H1 (cell line): ENCODE results near the gene PPP1R18. TPM values are rescaled to one million over a fixed set of nuclear protein-coding genes. Genes with fewer than 3 reads are reported as not detected.

Source experiments
- CTCF ChIA-PET: fragments of 300-600 bp; sonication (Branson Sonifier 250); formaldehyde crosslinking; loops from one replicate; lab custom pipeline; 2021; ENCODE audit not compliant: partially characterized antibody; lab: Charles Lee
- POLR2A ChIA-PET: fragments of 300-600 bp; sonication (Branson Sonifier 250); formaldehyde crosslinking; loops from one replicate; lab custom pipeline; 2021; ENCODE audit warnings: inconsistent platforms; ENCODE audit not compliant: partially characterized antibody; lab: Charles Lee
- DNase-seq, 2 experiments: peaks; one replicate each; pipeline versions ENCODE4 v3.0.0 to v3.0.0-alpha.2; 2010 to 2022; ENCODE audit warnings: low spot score in 2 of 2, low read depth in 1 of 2, mixed read lengths in 1 of 2
- FAIRE-seq: peaks from 2 replicates; lab custom pipeline; 2011; peaks lifted over from hg19 to GRCh38; lab: Jason Lieb, UNC
- H2AFZ ChIP-seq: 2 replicates; pipeline ENCODE4 v1.8.1; 2012; ENCODE audit warnings: low read length, inconsistent platforms
- H2AK5ac ChIP-seq: 2 replicates; pipeline ENCODE4 v1.6.1; 2013; ENCODE audit warnings: low read depth, low read length
- H2BK120ac ChIP-seq: replicated peaks from 2 replicates; pipeline ENCODE3; 2013; ENCODE audit warnings: low read depth, low read length, inconsistent platforms
- H2BK12ac ChIP-seq: 2 replicates; pipeline ENCODE4 v1.6.1; 2013; ENCODE audit warnings: low read depth, low read length
- H2BK15ac ChIP-seq: 2 replicates; pipeline ENCODE4 v1.6.1; 2013; ENCODE audit warnings: low read length
- H2BK20ac ChIP-seq: 2 replicates; pipeline ENCODE4 v1.6.1; 2013; ENCODE audit warnings: low read length
- H2BK5ac ChIP-seq: 2 replicates; pipeline ENCODE4 v1.6.1; 2013; ENCODE audit warnings: low read depth, low read length
- H3K14ac ChIP-seq: 2 replicates; pipeline ENCODE4 v1.6.1; 2013; ENCODE audit warnings: inconsistent platforms; ENCODE audit not compliant: insufficient read length
- H3K18ac ChIP-seq: 2 replicates; pipeline ENCODE4 v1.6.1; 2013; ENCODE audit warnings: low read length; ENCODE audit errors: extremely low read depth
- H3K23ac ChIP-seq: 2 replicates; pipeline ENCODE4 v1.6.1; 2013; ENCODE audit warnings: inconsistent platforms; ENCODE audit not compliant: insufficient read length
- H3K23me2 ChIP-seq: 2 replicates; pipeline ENCODE4 v1.6.1; 2013; ENCODE audit warnings: low read depth, low read length
- H3K27ac ChIP-seq: 2 replicates; pipeline ENCODE4 v1.6.1; 2011; ENCODE audit warnings: low read depth, low read length, inconsistent platforms
- H3K27me3 ChIP-seq, 4 experiments: replicated peaks in 1 of 4; 1 replicate in 1 of 4; 2 replicates in 3 of 4; pipeline versions ENCODE4 v1.6.1 to v1.8.1; 2011 to 2013; ENCODE audit warnings: low read length in 3 of 4, mild to moderate bottlenecking in 3 of 4, inconsistent platforms in 2 of 4, mixed read lengths in 2 of 4, moderate library complexity in 1 of 4; ENCODE audit not compliant: control insufficient read depth in 3 of 4, insufficient read depth in 3 of 4; ENCODE audit errors: extremely low read depth in 1 of 4
- H3K36me3 ChIP-seq, 4 experiments: 2 replicates each; pipeline versions ENCODE4 v1.6.1 to v1.8.1; 2011 to 2013; ENCODE audit warnings: mild to moderate bottlenecking in 4 of 4, low read length in 3 of 4, moderate library complexity in 2 of 4, control low read depth in 1 of 4, inconsistent platforms in 1 of 4; ENCODE audit not compliant: insufficient read depth in 4 of 4, control insufficient read depth in 2 of 4
- H3K4ac ChIP-seq: replicated peaks from 2 replicates; pipeline ENCODE3; 2013; ENCODE audit warnings: low read length, low read depth, mixed read lengths, inconsistent platforms; ENCODE audit not compliant: insufficient read length
- H3K4me1 ChIP-seq, 4 experiments: replicated peaks in 1 of 4; 1 replicate in 1 of 4; 2 replicates in 3 of 4; pipeline versions ENCODE4 v1.6.1 to v1.8.1; 2011 to 2013; ENCODE audit warnings: low read length in 3 of 4, inconsistent platforms in 2 of 4, mixed read lengths in 1 of 4; ENCODE audit not compliant: insufficient read depth in 4 of 4, control insufficient read depth in 3 of 4
- H3K4me2 ChIP-seq, 2 experiments: 2 replicates each; pipeline versions ENCODE4 v1.6.1 to v1.8.1; 2011 to 2013; ENCODE audit warnings: low read depth in 2 of 2, low read length in 2 of 2, control low read depth in 1 of 2, inconsistent platforms in 1 of 2, mild to moderate bottlenecking in 1 of 2; ENCODE audit not compliant: insufficient read depth in 1 of 2
- H3K4me3 ChIP-seq, 4 experiments: fragments of 200-600, 300-600 bp in 1 of 4; sonication (generic), shearing (Covaris generic), sonication (Bioruptor Twin) in 1 of 4; 2 replicates each; pipeline versions ENCODE4 v1.5.1 to v1.8.1; 2011 to 2016; ENCODE audit warnings: low read length in 4 of 4, low read depth in 3 of 4, control low read depth in 2 of 4, inconsistent platforms in 2 of 4, mild to moderate bottlenecking in 2 of 4, mixed read lengths in 1 of 4, moderate library complexity in 1 of 4; ENCODE audit not compliant: insufficient read depth in 2 of 4; ENCODE audit errors: extremely low read depth in 1 of 4
- H3K56ac ChIP-seq: replicated peaks from 2 replicates; pipeline ENCODE3; 2013; ENCODE audit warnings: low read depth, mild to moderate bottlenecking, mixed read lengths, low read length, inconsistent platforms; ENCODE audit not compliant: insufficient read length
- H3K79me1 ChIP-seq: 2 replicates; pipeline ENCODE4 v1.6.1; 2013; ENCODE audit warnings: low read depth, low read length, control low read depth
- H3K79me2 ChIP-seq, 2 experiments: 2 replicates each; pipeline versions ENCODE4 v1.6.1 to v1.8.1; 2012 to 2013; ENCODE audit warnings: low read length in 2 of 2, mild to moderate bottlenecking in 2 of 2, inconsistent platforms in 1 of 2; ENCODE audit not compliant: insufficient read depth in 2 of 2, control insufficient read depth in 1 of 2
- H3K9ac ChIP-seq, 4 experiments: replicated peaks in 1 of 4; 1 replicate in 1 of 4; 2 replicates in 3 of 4; pipeline versions ENCODE4 v1.6.1 to v1.8.1; 2011 to 2013; ENCODE audit warnings: low read depth in 3 of 4, low read length in 3 of 4, control low read depth in 2 of 4, mild to moderate bottlenecking in 2 of 4, moderate library complexity in 2 of 4, inconsistent platforms in 1 of 4; ENCODE audit errors: extremely low read depth in 1 of 4
- H3K9me3 ChIP-seq, 2 experiments: 2 replicates each; pipeline versions ENCODE4 v1.6.1 to v1.8.1; 2012 to 2013; ENCODE audit warnings: mild to moderate bottlenecking in 2 of 2, moderate library complexity in 2 of 2, control low read depth in 1 of 2, inconsistent platforms in 1 of 2, low read depth in 1 of 2, low read length in 1 of 2, mixed read lengths in 1 of 2; ENCODE audit not compliant: insufficient read depth in 2 of 2
- H4K20me1 ChIP-seq, 2 experiments: replicated peaks in 1 of 2; 2 replicates each; pipeline versions ENCODE3 to v1.8.1; 2011 to 2013; ENCODE audit warnings: inconsistent platforms in 2 of 2, low read length in 2 of 2, mild to moderate bottlenecking in 1 of 2; ENCODE audit not compliant: insufficient read depth in 2 of 2, control insufficient read depth in 1 of 2
- H4K5ac ChIP-seq: 2 replicates; pipeline ENCODE4 v1.6.1; 2013; ENCODE audit warnings: low read length, low read depth, mixed read lengths, inconsistent platforms; ENCODE audit not compliant: insufficient read length
- H4K8ac ChIP-seq: 2 replicates; pipeline ENCODE4 v1.8.0; 2013; ENCODE audit warnings: mild to moderate bottlenecking, moderate library complexity, low read length, inconsistent platforms; ENCODE audit not compliant: insufficient read depth; ENCODE audit errors: extremely low read depth
- H4K91ac ChIP-seq: replicated peaks from 2 replicates; pipeline ENCODE3; 2013; ENCODE audit warnings: low read length, mixed read lengths, inconsistent platforms; ENCODE audit not compliant: insufficient read length
- CBX8 ChIP-seq: fragments of 300-800, 300-1000 bp; sonication (generic); IDR thresholded peaks from 2 replicates; pipeline ENCODE4 v1.7.1; 2016; ENCODE audit warnings: low read depth, low read length, borderline replicate concordance
- CEBPB ChIP-seq: IDR thresholded peaks from 2 replicates; pipeline ENCODE4 v1.6.1; 2012; ENCODE audit warnings: low read depth, low read length
- CREB1 ChIP-seq: IDR thresholded peaks from 2 replicates; pipeline ENCODE4 v1.6.1; 2012; ENCODE audit warnings: inconsistent platforms
- CTBP2 ChIP-seq: IDR thresholded peaks from 2 replicates; pipeline ENCODE4 v1.7.0; 2011; ENCODE audit warnings: borderline replicate concordance, mild to moderate bottlenecking, moderate library complexity, mixed read lengths, low read length; ENCODE audit not compliant: insufficient read depth, insufficient read length
- RAD21 ChIP-seq, 2 experiments: IDR thresholded peaks in 1 of 2; conservative IDR thresholded peaks in 1 of 2; 2 replicates each; pipeline ENCODE4 v1.6.1; 2011; ENCODE audit warnings: low read depth in 2 of 2, low read length in 2 of 2, improper control_type of control experiment in 1 of 2, inconsistent platforms in 1 of 2, mild to moderate bottlenecking in 1 of 2, moderate library complexity in 1 of 2
- RBBP5 ChIP-seq: IDR thresholded peaks from 2 replicates; pipeline ENCODE4 v1.7.1; 2012; ENCODE audit warnings: low read depth, mild to moderate bottlenecking, inconsistent platforms, low read length, moderate library complexity, borderline replicate concordance
- RFX5 ChIP-seq: IDR thresholded peaks from 2 replicates; pipeline ENCODE4 v1.6.1; 2011; ENCODE audit warnings: low read depth, low read length, improper control_type of control experiment, borderline replicate concordance
- RNF2 ChIP-seq: fragments of 200-900, 300-1000 bp; sonication (generic); IDR thresholded peaks from 2 replicates; pipeline ENCODE4 v1.7.1; 2016; ENCODE audit warnings: borderline replicate concordance, low read depth, mild to moderate bottlenecking, antibody characterized with exemption, low read length; ENCODE audit not compliant: poor library complexity, severe bottlenecking; ENCODE audit errors: missing control alignments
- SAP30 ChIP-seq: fragments of 300-600 bp; sonication (generic); IDR thresholded peaks from 2 replicates; pipeline ENCODE4 v1.7.1; 2012; ENCODE audit warnings: low read length, moderate library complexity, mild to moderate bottlenecking, inconsistent platforms; ENCODE audit not compliant: insufficient read depth, insufficient replicate concordance
- SIN3A ChIP-seq, 2 experiments: IDR thresholded peaks in 1 of 2; conservative IDR thresholded peaks in 1 of 2; 2 replicates each; pipeline ENCODE4 v1.6.1; 2011 to 2012; ENCODE audit warnings: low read length in 2 of 2, improper control_type of control experiment in 1 of 2, low read depth in 1 of 2, mild to moderate bottlenecking in 1 of 2
- SIX5 ChIP-seq: IDR thresholded peaks from 2 replicates; pipeline ENCODE4 v1.6.1; 2011; ENCODE audit warnings: mild to moderate bottlenecking, low read depth, low read length
- TCF12 ChIP-seq: IDR thresholded peaks from 2 replicates; pipeline ENCODE4 v1.6.1; 2011; ENCODE audit warnings: low read depth, mild to moderate bottlenecking, low read length
- ZNF274 ChIP-seq: IDR thresholded peaks from 2 replicates; pipeline ENCODE4 v1.7.0; 2012; ENCODE audit warnings: low read length, borderline replicate concordance; ENCODE audit errors: extremely low read depth
- WGBS, 2 experiments: shearing (Covaris generic) in 1 of 2; methylation state at CpG; one replicate each; pipeline versions ENCODE4 v1.1.6 to v1.1.7; 2013 to 2015; ENCODE audit warnings: low lambda C conversion rate in 2 of 2, mixed read lengths in 2 of 2, inconsistent platforms in 1 of 2, low coverage in 1 of 2, missing lambda C conversion rate in 1 of 2; ENCODE audit not compliant: insufficient replicate concordance in 2 of 2, insufficient coverage in 1 of 2, insufficient read length in 1 of 2; ENCODE audit errors: extremely low coverage in 1 of 2, missing lambda C conversion rate in 1 of 2; 5-methylcytosine and 5-hydroxymethylcytosine counted together
- polyA plus RNA-seq, 7 experiments: library from polyadenylated mRNA; depleted of rRNA in 3 of 7; stranded (reverse) in 5 of 7; unstranded in 2 of 7; fragments of >200 nt in 5 of 7; fragments of 200-250 nt in 2 of 7; gene quantifications; 1 replicate in 5 of 7; 2 replicates in 1 of 7; 4 replicates in 1 of 7; pipeline versions ENCODE4 v1.2.1 to v1.2.3, GENCODE V29; 2011 to 2013; ENCODE audit warnings: missing spikeins in 2 of 7, mixed read lengths in 2 of 7
- total RNA-seq: library from RNA; stranded (reverse); fragmentation: NEBNext Ultra II Directional; extraction: Animal tissue kit (Norgen Biotek cat#: 25700); gene quantifications from 2 replicates; pipeline ENCODE4 v1.2.1, GENCODE V29; 2021

Gene PPP1R18
- total and polyA plus RNA-seq, 2 of the 8 experiments (the other 6 are each of a cell fraction or from before 2014, with no cell fraction given): 25.1 to 29.1 TPM

GRCh38 chr6:30714263-30714662 lies 27.8 kb upstream of the PPP1R18 start:
- POLR2A ChIA-PET: interaction anchor here (19.5 to 35.9 kb wide), 2 partner anchors 14 to 22 kb away, joined by 337 to 732 read pairs; partner anchors contain the start of genes FLOT1, IER3 and NRM
- FAIRE-seq: no peak
- TF ChIP-seq RBBP5 (no peak), TCF12 (no peak), RAD21 (IDR thresholded peaks at IDR 0.05 in 1 of 2, conservative IDR thresholded peaks at IDR 0.05 in 1 of 2; ENCODE audit: low read depth in 2 of 2, low read length in 2 of 2) (no peak), ZNF274 (no peak), CBX8 (no peak), RFX5 (no peak), CREB1 (no peak), SIN3A (conservative IDR thresholded peaks at IDR 0.05 in 1 of 2, IDR thresholded peaks at IDR 0.05 in 1 of 2; ENCODE audit: low read depth in 1 of 2, low read length in 2 of 2) (no peak), CTBP2 (no peak), CEBPB (no peak), SAP30 (no peak), SIX5 (no peak), RNF2 (no peak)

More at GRCh38 chr6:30714263-30714662, 27.8 kb upstream of the PPP1R18 start:
- peaks cover 3% of the 10 kb centered on the region; the same call in 1 of the 2 replicates for H3K79me1 ChIP-seq
- peaks cover 0 to 5% of the 10 kb centered on the region in 2 experiments for H4K20me1 ChIP-seq
- peaks cover 5% of the 10 kb centered on the region for H3K23me2 ChIP-seq
- H3K9ac ChIP-seq: no peak overlapping the region
- no peak overlapping the region for H4K5ac ChIP-seq
- H2BK15ac ChIP-seq: no peak overlapping the region
- no peak overlapping the region for H3K27ac ChIP-seq
- H3K18ac ChIP-seq: no peak overlapping the region
- CTCF ChIA-PET: interaction anchor here (1.0 to 2.3 kb wide), 4 partner anchors 10 to 47 kb away, joined by 3 to 8 read pairs (median 4); no protein-coding TSS in a partner anchor
- H3K23ac ChIP-seq: no peak overlapping the region
- H4K91ac ChIP-seq: no peak overlapping the region
- peaks cover 0 to 2% (median 0%) of the 10 kb centered on the region in 4 experiments; a peak in 6 of 7 replicates for H3K4me1 ChIP-seq
- H3K9me3 ChIP-seq: no peaks in the 10 kb centered on the region
- H3K56ac ChIP-seq: no peak overlapping the region
- no peaks in the 10 kb centered on the region for H3K27me3 ChIP-seq
- no peak overlapping the region for H4K8ac ChIP-seq
- H2BK20ac ChIP-seq: no peak overlapping the region
- H2AFZ ChIP-seq: no peak overlapping the region
- H3K79me2 ChIP-seq: peaks cover 0 to 16% of the 10 kb centered on the region in 2 experiments; a peak in 2 of 4 replicates
- no peak for DNase-seq
- no peak overlapping the region for H2BK5ac ChIP-seq
- H2BK120ac ChIP-seq: no peak overlapping the region
- no peak overlapping the region for H3K14ac ChIP-seq
- peaks cover 29 to 46% (median 36%) of the 10 kb centered on the region in 4 experiments for H3K36me3 ChIP-seq
- H3K4me3 ChIP-seq: no peak overlapping the region
- no peak overlapping the region for H3K4ac ChIP-seq
- no peak overlapping the region for H2AK5ac ChIP-seq
- WGBS, 2 experiments: 100% methylated on average over 1 of the region's 1 CpG; no CpG with 5 or more reads in 1 of the 2 experiments
- H2BK12ac ChIP-seq: no peak overlapping the region
- H3K4me2 ChIP-seq: no peak overlapping the region
